ENCODE data around the gene MISP3. TPM values are rescaled to one million over a fixed set of nuclear protein-coding genes. Genes with fewer than 3 reads are reported as not detected.

Gene MISP3
- total and polyA plus RNA-seq, 2 of the 8 experiments (the other 6 are each of a cell fraction or from before 2014, with no cell fraction given) = 0.74 to 1.4 TPM

GRCh38 chr19:14122924-14123323 lies 50.3 kb downstream of the MISP3 start (continued):
- no peak for TF ChIP-seq KDM5A (IDR thresholded peaks at IDR 0.05; ENCODE audit: low read length)
- no peak for TF ChIP-seq POLR2A (IDR thresholded peaks at IDR 0.05; ENCODE audit: control extremely low read depth in 1 of 2, low read depth in 2 of 2, low read length in 2 of 2)
- TF ChIP-seq EGR1 (IDR thresholded peaks at IDR 0.05; ENCODE audit: borderline replicate concordance, low read depth, low read length) = no peak
- no peak for TF ChIP-seq TBP (IDR thresholded peaks at IDR 0.05; ENCODE audit: low read depth, low read length)
- TF ChIP-seq CTBP2 (IDR thresholded peaks at IDR 0.05; ENCODE audit: borderline replicate concordance, insufficient read depth, insufficient read length, low read length) = no peak

Other genes with a start within 250 kb of the MISP3 start
- gene NANOS3, start 195.7 kb upstream of the MISP3 start, total RNA-seq (2021; fragmentation: NEBNext Ultra II Directional; extraction: Animal tissue kit (Norgen Biotek cat#: 25700)) = not detected in 2 replicates
- gene NANOS3, start 195.7 kb upstream of the MISP3 start, polyA plus RNA-seq (2011; rRNA removed) = 0.14 and 0.62 TPM in 2 replicates
- 4.6 and 4.7 TPM in 2 replicates for gene BRME1, start 166.7 kb upstream of the MISP3 start, total RNA-seq (2021; fragmentation: NEBNext Ultra II Directional; extraction: Animal tissue kit (Norgen Biotek cat#: 25700))
- gene BRME1, start 166.7 kb upstream of the MISP3 start, polyA plus RNA-seq (2011; rRNA removed) = 4.6 and 6.0 TPM in 2 replicates
- 33.0 and 36.4 TPM in 2 replicates for gene CC2D1A, start 166.6 kb upstream of the MISP3 start, total RNA-seq (2021; fragmentation: NEBNext Ultra II Directional; extraction: Animal tissue kit (Norgen Biotek cat#: 25700))
- 12.5 and 20.5 TPM in 2 replicates for gene CC2D1A, start 166.6 kb upstream of the MISP3 start, polyA plus RNA-seq (2011; rRNA removed)
- 0.75 and 1.5 TPM in 2 replicates for gene PODNL1, start 134.4 kb upstream of the MISP3 start, total RNA-seq (2021; fragmentation: NEBNext Ultra II Directional; extraction: Animal tissue kit (Norgen Biotek cat#: 25700))
- gene PODNL1, start 134.4 kb upstream of the MISP3 start, polyA plus RNA-seq (2011; rRNA removed) = 1.0 and 2.3 TPM in 2 replicates
- gene DCAF15, start 120.3 kb upstream of the MISP3 start, total RNA-seq (2021; fragmentation: NEBNext Ultra II Directional; extraction: Animal tissue kit (Norgen Biotek cat#: 25700)) = 68.7 and 77.1 TPM in 2 replicates
- gene DCAF15, start 120.3 kb upstream of the MISP3 start, polyA plus RNA-seq (2011; rRNA removed) = 80.8 and 127 TPM in 2 replicates
- 16.1 and 17.0 TPM in 2 replicates for gene RFX1, start 66.5 kb upstream of the MISP3 start, total RNA-seq (2021; fragmentation: NEBNext Ultra II Directional; extraction: Animal tissue kit (Norgen Biotek cat#: 25700))
- 4.9 and 10.4 TPM in 2 replicates for gene RFX1, start 66.5 kb upstream of the MISP3 start, polyA plus RNA-seq (2011; rRNA removed)
- not detected in 2 replicates for gene RLN3, start 44.6 kb upstream of the MISP3 start, total RNA-seq (2021; fragmentation: NEBNext Ultra II Directional; extraction: Animal tissue kit (Norgen Biotek cat#: 25700))
- gene RLN3, start 44.6 kb upstream of the MISP3 start, polyA plus RNA-seq (2011; rRNA removed) = not detected in 2 replicates
- gene IL27RA, start 41.0 kb upstream of the MISP3 start, total RNA-seq (2021; fragmentation: NEBNext Ultra II Directional; extraction: Animal tissue kit (Norgen Biotek cat#: 25700)) = 14.7 and 15.1 TPM in 2 replicates
- gene IL27RA, start 41.0 kb upstream of the MISP3 start, polyA plus RNA-seq (2011; rRNA removed) = 9.9 and 10.8 TPM in 2 replicates
- 31.3 and 33.1 TPM in 2 replicates for gene PALM3, start 10.7 kb upstream of the MISP3 start, total RNA-seq (2021; fragmentation: NEBNext Ultra II Directional; extraction: Animal tissue kit (Norgen Biotek cat#: 25700))
- 5.8 and 12.1 TPM in 2 replicates for gene PALM3, start 10.7 kb upstream of the MISP3 start, polyA plus RNA-seq (2011; rRNA removed)
- 0.52 TPM in 1 of 2 replicates, not detected in the other for gene C19orf67, start 13.0 kb downstream of the MISP3 start, total RNA-seq (2021; fragmentation: NEBNext Ultra II Directional; extraction: Animal tissue kit (Norgen Biotek cat#: 25700))
- gene C19orf67, start 13.0 kb downstream of the MISP3 start, polyA plus RNA-seq (2011; rRNA removed) = 0.12 and 0.25 TPM in 2 replicates
- 95.7 and 100 TPM in 2 replicates for gene SAMD1, start 18.0 kb downstream of the MISP3 start, total RNA-seq (2021; fragmentation: NEBNext Ultra II Directional; extraction: Animal tissue kit (Norgen Biotek cat#: 25700))
- 40.0 and 52.4 TPM in 2 replicates for gene SAMD1, start 18.0 kb downstream of the MISP3 start, polyA plus RNA-seq (2011; rRNA removed)
- gene PRKACA, start 45.0 kb downstream of the MISP3 start, total RNA-seq (2021; fragmentation: NEBNext Ultra II Directional; extraction: Animal tissue kit (Norgen Biotek cat#: 25700)) = 48.2 and 52.8 TPM in 2 replicates
- 14.2 and 22.4 TPM in 2 replicates for gene PRKACA, start 45.0 kb downstream of the MISP3 start, polyA plus RNA-seq (2011; rRNA removed)
- gene ASF1B, start 63.8 kb downstream of the MISP3 start, total RNA-seq (2021; fragmentation: NEBNext Ultra II Directional; extraction: Animal tissue kit (Norgen Biotek cat#: 25700)) = 32.1 and 32.6 TPM in 2 replicates
- gene ASF1B, start 63.8 kb downstream of the MISP3 start, polyA plus RNA-seq (2011; rRNA removed) = 59.2 and 65.6 TPM in 2 replicates
- 112 and 119 TPM in 2 replicates for gene ADGRL1, start 133.4 kb downstream of the MISP3 start, total RNA-seq (2021; fragmentation: NEBNext Ultra II Directional; extraction: Animal tissue kit (Norgen Biotek cat#: 25700))
- 95.6 and 158 TPM in 2 replicates for gene ADGRL1, start 133.4 kb downstream of the MISP3 start, polyA plus RNA-seq (2011; rRNA removed)